H1 (cell line): ENCODE results near the gene MESD. TPM values are rescaled to one million over a fixed set of nuclear protein-coding genes. Genes with fewer than 3 reads are reported as not detected.

ENCODE experiments used
- CTCF ChIA-PET: fragments of 300-600 bp; sonication (Branson Sonifier 250); formaldehyde crosslinking; loops from one replicate; lab custom pipeline; 2021; ENCODE audit not compliant: partially characterized antibody; lab: Charles Lee
- POLR2A ChIA-PET: fragments of 300-600 bp; sonication (Branson Sonifier 250); formaldehyde crosslinking; loops from one replicate; lab custom pipeline; 2021; ENCODE audit warnings: inconsistent platforms; ENCODE audit not compliant: partially characterized antibody; lab: Charles Lee
- DNase-seq, 2 experiments: peaks; one replicate each; pipeline versions ENCODE4 v3.0.0 to v3.0.0-alpha.2; 2010 to 2022; ENCODE audit warnings: low spot score in 2 of 2, low read depth in 1 of 2, mixed read lengths in 1 of 2
- FAIRE-seq: peaks from 2 replicates; lab custom pipeline; 2011; peaks lifted over from hg19 to GRCh38; lab: Jason Lieb, UNC
- H2AFZ ChIP-seq: 2 replicates; pipeline ENCODE4 v1.8.1; 2012; ENCODE audit warnings: low read length, inconsistent platforms
- H2AK5ac ChIP-seq: 2 replicates; pipeline ENCODE4 v1.6.1; 2013; ENCODE audit warnings: low read depth, low read length
- H2BK120ac ChIP-seq: replicated peaks from 2 replicates; pipeline ENCODE3; 2013; ENCODE audit warnings: low read depth, low read length, inconsistent platforms
- H2BK12ac ChIP-seq: 2 replicates; pipeline ENCODE4 v1.6.1; 2013; ENCODE audit warnings: low read depth, low read length
- H2BK15ac ChIP-seq: 2 replicates; pipeline ENCODE4 v1.6.1; 2013; ENCODE audit warnings: low read length
- H2BK20ac ChIP-seq: 2 replicates; pipeline ENCODE4 v1.6.1; 2013; ENCODE audit warnings: low read length
- H2BK5ac ChIP-seq: 2 replicates; pipeline ENCODE4 v1.6.1; 2013; ENCODE audit warnings: low read depth, low read length
- H3K14ac ChIP-seq: 2 replicates; pipeline ENCODE4 v1.6.1; 2013; ENCODE audit warnings: inconsistent platforms; ENCODE audit not compliant: insufficient read length
- H3K18ac ChIP-seq: 2 replicates; pipeline ENCODE4 v1.6.1; 2013; ENCODE audit warnings: low read length; ENCODE audit errors: extremely low read depth
- H3K23ac ChIP-seq: 2 replicates; pipeline ENCODE4 v1.6.1; 2013; ENCODE audit warnings: inconsistent platforms; ENCODE audit not compliant: insufficient read length
- H3K23me2 ChIP-seq: 2 replicates; pipeline ENCODE4 v1.6.1; 2013; ENCODE audit warnings: low read depth, low read length
- H3K27ac ChIP-seq: 2 replicates; pipeline ENCODE4 v1.6.1; 2011; ENCODE audit warnings: low read depth, low read length, inconsistent platforms
- H3K27me3 ChIP-seq, 4 experiments: replicated peaks in 1 of 4; 1 replicate in 1 of 4; 2 replicates in 3 of 4; pipeline versions ENCODE4 v1.6.1 to v1.8.1; 2011 to 2013; ENCODE audit warnings: low read length in 3 of 4, mild to moderate bottlenecking in 3 of 4, inconsistent platforms in 2 of 4, mixed read lengths in 2 of 4, moderate library complexity in 1 of 4; ENCODE audit not compliant: control insufficient read depth in 3 of 4, insufficient read depth in 3 of 4; ENCODE audit errors: extremely low read depth in 1 of 4
- H3K36me3 ChIP-seq, 4 experiments: 2 replicates each; pipeline versions ENCODE4 v1.6.1 to v1.8.1; 2011 to 2013; ENCODE audit warnings: mild to moderate bottlenecking in 4 of 4, low read length in 3 of 4, moderate library complexity in 2 of 4, control low read depth in 1 of 4, inconsistent platforms in 1 of 4; ENCODE audit not compliant: insufficient read depth in 4 of 4, control insufficient read depth in 2 of 4
- H3K4ac ChIP-seq: replicated peaks from 2 replicates; pipeline ENCODE3; 2013; ENCODE audit warnings: low read length, low read depth, mixed read lengths, inconsistent platforms; ENCODE audit not compliant: insufficient read length
- H3K4me1 ChIP-seq, 4 experiments: replicated peaks in 1 of 4; 1 replicate in 1 of 4; 2 replicates in 3 of 4; pipeline versions ENCODE4 v1.6.1 to v1.8.1; 2011 to 2013; ENCODE audit warnings: low read length in 3 of 4, inconsistent platforms in 2 of 4, mixed read lengths in 1 of 4; ENCODE audit not compliant: insufficient read depth in 4 of 4, control insufficient read depth in 3 of 4
- H3K4me2 ChIP-seq, 2 experiments: 2 replicates each; pipeline versions ENCODE4 v1.6.1 to v1.8.1; 2011 to 2013; ENCODE audit warnings: low read depth in 2 of 2, low read length in 2 of 2, control low read depth in 1 of 2, inconsistent platforms in 1 of 2, mild to moderate bottlenecking in 1 of 2; ENCODE audit not compliant: insufficient read depth in 1 of 2
- H3K4me3 ChIP-seq, 4 experiments: fragments of 200-600, 300-600 bp in 1 of 4; sonication (generic), shearing (Covaris generic), sonication (Bioruptor Twin) in 1 of 4; 2 replicates each; pipeline versions ENCODE4 v1.5.1 to v1.8.1; 2011 to 2016; ENCODE audit warnings: low read length in 4 of 4, low read depth in 3 of 4, control low read depth in 2 of 4, inconsistent platforms in 2 of 4, mild to moderate bottlenecking in 2 of 4, mixed read lengths in 1 of 4, moderate library complexity in 1 of 4; ENCODE audit not compliant: insufficient read depth in 2 of 4; ENCODE audit errors: extremely low read depth in 1 of 4
- H3K56ac ChIP-seq: replicated peaks from 2 replicates; pipeline ENCODE3; 2013; ENCODE audit warnings: low read depth, mild to moderate bottlenecking, mixed read lengths, low read length, inconsistent platforms; ENCODE audit not compliant: insufficient read length
- H3K79me1 ChIP-seq: 2 replicates; pipeline ENCODE4 v1.6.1; 2013; ENCODE audit warnings: low read depth, low read length, control low read depth
- H3K79me2 ChIP-seq, 2 experiments: 2 replicates each; pipeline versions ENCODE4 v1.6.1 to v1.8.1; 2012 to 2013; ENCODE audit warnings: low read length in 2 of 2, mild to moderate bottlenecking in 2 of 2, inconsistent platforms in 1 of 2; ENCODE audit not compliant: insufficient read depth in 2 of 2, control insufficient read depth in 1 of 2
- H3K9ac ChIP-seq, 4 experiments: replicated peaks in 1 of 4; 1 replicate in 1 of 4; 2 replicates in 3 of 4; pipeline versions ENCODE4 v1.6.1 to v1.8.1; 2011 to 2013; ENCODE audit warnings: low read depth in 3 of 4, low read length in 3 of 4, control low read depth in 2 of 4, mild to moderate bottlenecking in 2 of 4, moderate library complexity in 2 of 4, inconsistent platforms in 1 of 4; ENCODE audit errors: extremely low read depth in 1 of 4
- H3K9me3 ChIP-seq, 2 experiments: 2 replicates each; pipeline versions ENCODE4 v1.6.1 to v1.8.1; 2012 to 2013; ENCODE audit warnings: mild to moderate bottlenecking in 2 of 2, moderate library complexity in 2 of 2, control low read depth in 1 of 2, inconsistent platforms in 1 of 2, low read depth in 1 of 2, low read length in 1 of 2, mixed read lengths in 1 of 2; ENCODE audit not compliant: insufficient read depth in 2 of 2
- H4K20me1 ChIP-seq, 2 experiments: replicated peaks in 1 of 2; 2 replicates each; pipeline versions ENCODE3 to v1.8.1; 2011 to 2013; ENCODE audit warnings: inconsistent platforms in 2 of 2, low read length in 2 of 2, mild to moderate bottlenecking in 1 of 2; ENCODE audit not compliant: insufficient read depth in 2 of 2, control insufficient read depth in 1 of 2
- H4K5ac ChIP-seq: 2 replicates; pipeline ENCODE4 v1.6.1; 2013; ENCODE audit warnings: low read length, low read depth, mixed read lengths, inconsistent platforms; ENCODE audit not compliant: insufficient read length
- H4K8ac ChIP-seq: 2 replicates; pipeline ENCODE4 v1.8.0; 2013; ENCODE audit warnings: mild to moderate bottlenecking, moderate library complexity, low read length, inconsistent platforms; ENCODE audit not compliant: insufficient read depth; ENCODE audit errors: extremely low read depth
- H4K91ac ChIP-seq: replicated peaks from 2 replicates; pipeline ENCODE3; 2013; ENCODE audit warnings: low read length, mixed read lengths, inconsistent platforms; ENCODE audit not compliant: insufficient read length
- ATF3 ChIP-seq: IDR thresholded peaks from 2 replicates; pipeline ENCODE4 v1.6.1; 2011; ENCODE audit warnings: low read depth, mild to moderate bottlenecking, low read length; ENCODE audit not compliant: insufficient read depth
- E2F6 ChIP-seq: IDR thresholded peaks from 2 replicates; pipeline ENCODE4 v1.6.1; 2012; ENCODE audit warnings: inconsistent platforms
- RXRA ChIP-seq: IDR thresholded peaks from 2 replicates; pipeline ENCODE4 v1.6.1; 2011; ENCODE audit warnings: low read depth, mild to moderate bottlenecking, low read length, moderate library complexity; ENCODE audit not compliant: insufficient read depth
- SIN3A ChIP-seq, 2 experiments: IDR thresholded peaks in 1 of 2; conservative IDR thresholded peaks in 1 of 2; 2 replicates each; pipeline ENCODE4 v1.6.1; 2011 to 2012; ENCODE audit warnings: low read length in 2 of 2, improper control_type of control experiment in 1 of 2, low read depth in 1 of 2, mild to moderate bottlenecking in 1 of 2
- TCF12 ChIP-seq: IDR thresholded peaks from 2 replicates; pipeline ENCODE4 v1.6.1; 2011; ENCODE audit warnings: low read depth, mild to moderate bottlenecking, low read length
- WGBS, 2 experiments: shearing (Covaris generic) in 1 of 2; methylation state at CpG; one replicate each; pipeline versions ENCODE4 v1.1.6 to v1.1.7; 2013 to 2015; ENCODE audit warnings: low lambda C conversion rate in 2 of 2, mixed read lengths in 2 of 2, inconsistent platforms in 1 of 2, low coverage in 1 of 2, missing lambda C conversion rate in 1 of 2; ENCODE audit not compliant: insufficient replicate concordance in 2 of 2, insufficient coverage in 1 of 2, insufficient read length in 1 of 2; ENCODE audit errors: extremely low coverage in 1 of 2, missing lambda C conversion rate in 1 of 2; 5-methylcytosine and 5-hydroxymethylcytosine counted together
- polyA plus RNA-seq, 7 experiments: library from polyadenylated mRNA; depleted of rRNA in 3 of 7; stranded (reverse) in 5 of 7; unstranded in 2 of 7; fragments of >200 nt in 5 of 7; fragments of 200-250 nt in 2 of 7; gene quantifications; 1 replicate in 5 of 7; 2 replicates in 1 of 7; 4 replicates in 1 of 7; pipeline versions ENCODE4 v1.2.1 to v1.2.3, GENCODE V29; 2011 to 2013; ENCODE audit warnings: missing spikeins in 2 of 7, mixed read lengths in 2 of 7
- total RNA-seq: library from RNA; stranded (reverse); fragmentation: NEBNext Ultra II Directional; extraction: Animal tissue kit (Norgen Biotek cat#: 25700); gene quantifications from 2 replicates; pipeline ENCODE4 v1.2.1, GENCODE V29; 2021

Gene MESD
- total and polyA plus RNA-seq, 2 of the 8 experiments (the other 6 are each of a cell fraction or from before 2014, with no cell fraction given), result 11.0 to 28.3 TPM

GRCh38 chr15:81008312-81008711 is 18.7 kb upstream of the MESD start:
- no peak overlapping the region for H3K56ac ChIP-seq
- no peaks in the 10 kb centered on the region for H3K4me1 ChIP-seq
- CTCF ChIA-PET, result interaction anchor here (0.8 kb wide), 1 partner anchor 258 kb away, joined by 3 read pairs; no protein-coding TSS in a partner anchor
- POLR2A ChIA-PET, result no interaction called here
- H3K4ac ChIP-seq, result no peak overlapping the region
- no peak overlapping the region for H2AK5ac ChIP-seq
- no peak for TF ChIP-seq ATF3
- no peak for TF ChIP-seq E2F6
- no peak for TF ChIP-seq TCF12
- TF ChIP-seq RXRA, result no peak
- TF ChIP-seq SIN3A (conservative IDR thresholded peaks at IDR 0.05 in 1 of 2, IDR thresholded peaks at IDR 0.05 in 1 of 2; ENCODE audit: low read depth in 1 of 2, low read length in 2 of 2), result no peak
- H3K18ac ChIP-seq, result no peak overlapping the region
- H4K91ac ChIP-seq, result no peak overlapping the region
- no peak overlapping the region for H3K9ac ChIP-seq
- no peak for DNase-seq
- no peak overlapping the region for H2BK15ac ChIP-seq
- no peaks in the 10 kb centered on the region for H3K79me2 ChIP-seq
- no peak overlapping the region for H2BK5ac ChIP-seq
- H2BK12ac ChIP-seq, result no peak overlapping the region
- H4K8ac ChIP-seq, result no peak overlapping the region
- H2AFZ ChIP-seq, result no peak overlapping the region
- no peak overlapping the region for H3K14ac ChIP-seq
- no peak overlapping the region for H4K5ac ChIP-seq
- H2BK120ac ChIP-seq, result no peak overlapping the region
- WGBS, 2 experiments, result 86% methylated on average over 2 of the region's 2 CpGs; no CpG with 5 or more reads in 1 of the 2 experiments
- H3K4me3 ChIP-seq, result no peak overlapping the region
- H3K4me2 ChIP-seq, result no peak overlapping the region
- no peaks in the 10 kb centered on the region for H3K9me3 ChIP-seq
- H3K36me3 ChIP-seq, result no peaks in the 10 kb centered on the region
- no peak overlapping the region for H2BK20ac ChIP-seq
- H3K27ac ChIP-seq, result no peak overlapping the region
- H3K27me3 ChIP-seq, result no peaks in the 10 kb centered on the region
- peaks cover under 1 to 2% of the 10 kb centered on the region in 2 experiments for H4K20me1 ChIP-seq
- no peaks in the 10 kb centered on the region; the same call in 1 of the 2 replicates for H3K79me1 ChIP-seq
- no peak overlapping the region for H3K23ac ChIP-seq
- no peaks in the 10 kb centered on the region for H3K23me2 ChIP-seq
- FAIRE-seq, result no peak
